Activated CD4-positive, alpha-beta T cell treated with anti-CD3 and anti-CD28 coated beads, Interleukin-2, amount 50 U/mL, for 1 hour (primary cell): ENCODE results near the gene TMEM39B.
A peak's percentile ranks its signal among the peaks of the same experiment; 100 is the strongest.
"Not testable (repeated sequence)": the region's sequence is repeated elsewhere in the genome, so short reads cannot be mapped to it uniquely, and the experiment has no call there.

Experiments used
- DNase-seq: peaks from one replicate; pipeline ENCODE4 v3.0.0-alpha.2; 2020

TMEM39B gene

GRCh38 chr1:32071758-32072621 lies 749 bp upstream of the TMEM39B start:
- no peak for DNase-seq

DNA sequence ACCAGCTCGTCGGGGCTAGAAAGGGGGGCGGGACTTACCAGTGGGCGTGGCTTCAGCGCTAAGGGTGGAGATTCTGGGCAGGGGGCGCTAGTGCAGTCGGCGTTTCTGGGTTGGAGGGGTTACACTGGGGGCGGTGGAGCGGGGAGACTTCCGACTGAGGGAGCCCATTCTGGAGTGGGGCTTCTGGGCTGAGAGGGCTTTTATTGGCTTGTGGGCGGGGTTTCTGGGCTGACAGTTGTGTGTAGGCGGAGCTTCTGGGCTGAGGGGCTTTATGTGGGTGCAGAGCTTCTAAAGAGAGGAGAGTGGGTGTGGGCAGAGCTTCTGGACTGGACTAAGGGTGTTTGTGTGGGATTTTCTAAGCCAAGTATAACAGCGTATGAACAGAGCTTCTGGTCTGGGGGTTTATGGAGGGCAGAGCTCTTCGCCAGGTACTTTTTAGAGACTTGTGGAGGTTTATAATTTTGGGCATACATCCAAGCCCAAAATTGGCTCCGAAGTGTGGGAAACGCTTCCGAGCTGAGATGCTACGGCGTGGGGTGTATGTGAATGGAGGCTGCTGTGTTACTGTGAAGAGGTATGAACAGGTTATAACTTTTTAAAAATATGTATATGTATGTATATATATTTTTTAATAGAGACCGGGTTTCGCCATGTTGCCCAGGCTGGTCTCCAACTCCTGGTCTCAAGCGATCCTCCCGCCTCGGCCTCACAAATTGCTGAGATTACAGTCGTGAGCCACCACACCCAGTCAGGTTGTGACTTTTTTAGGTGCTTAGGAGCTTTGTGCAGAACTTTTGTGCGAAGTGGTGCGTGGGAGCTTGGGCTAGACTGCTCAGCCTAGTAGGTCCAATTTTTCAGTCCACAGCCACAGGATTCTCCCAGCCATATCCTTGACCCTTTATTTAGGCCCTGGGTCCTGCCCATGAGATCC lies 825 bp downstream of the TMEM39B start:
- no peak for DNase-seq

GRCh38 chr1:32074841-32075240 lies 2.1 kb downstream of the TMEM39B start:
- DNase-seq: no peak

GRCh38 chr1:32077451-32077850 lies 4.7 kb downstream of the TMEM39B start:
- no peak for DNase-seq

- no peak for DNase-seq
Measured at GRCh38 chr1:32082022-32082421, 9.3 kb downstream of the TMEM39B start.

GRCh38 chr1:32086381-32086780 lies 13.6 kb downstream of the TMEM39B start:
- DNase-seq: not testable (repeated sequence)

- DNase-seq: no peak
Measured at GRCh38 chr1:32091176-32091575, 18.4 kb downstream of the TMEM39B start.

DNA sequence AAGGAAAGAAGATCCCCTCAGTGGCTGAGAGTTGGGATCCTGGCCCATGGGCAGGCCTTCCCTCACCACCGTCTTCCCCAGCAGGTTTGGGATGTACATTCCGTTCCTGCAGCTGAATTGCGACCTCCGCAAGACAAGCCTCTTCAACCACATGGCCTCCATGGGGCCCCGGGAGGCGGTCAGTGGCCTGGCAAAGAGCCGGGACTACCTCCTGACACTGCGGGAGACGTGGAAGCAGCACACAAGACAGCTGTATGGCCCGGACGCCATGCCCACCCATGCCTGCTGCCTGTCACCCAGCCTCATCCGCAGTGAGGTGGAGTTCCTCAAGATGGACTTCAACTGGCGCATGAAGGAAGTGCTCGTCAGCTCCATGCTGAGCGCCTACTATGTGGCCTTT lies 18.9 kb downstream of the TMEM39B start:
- DNase-seq: no peak

DNA sequence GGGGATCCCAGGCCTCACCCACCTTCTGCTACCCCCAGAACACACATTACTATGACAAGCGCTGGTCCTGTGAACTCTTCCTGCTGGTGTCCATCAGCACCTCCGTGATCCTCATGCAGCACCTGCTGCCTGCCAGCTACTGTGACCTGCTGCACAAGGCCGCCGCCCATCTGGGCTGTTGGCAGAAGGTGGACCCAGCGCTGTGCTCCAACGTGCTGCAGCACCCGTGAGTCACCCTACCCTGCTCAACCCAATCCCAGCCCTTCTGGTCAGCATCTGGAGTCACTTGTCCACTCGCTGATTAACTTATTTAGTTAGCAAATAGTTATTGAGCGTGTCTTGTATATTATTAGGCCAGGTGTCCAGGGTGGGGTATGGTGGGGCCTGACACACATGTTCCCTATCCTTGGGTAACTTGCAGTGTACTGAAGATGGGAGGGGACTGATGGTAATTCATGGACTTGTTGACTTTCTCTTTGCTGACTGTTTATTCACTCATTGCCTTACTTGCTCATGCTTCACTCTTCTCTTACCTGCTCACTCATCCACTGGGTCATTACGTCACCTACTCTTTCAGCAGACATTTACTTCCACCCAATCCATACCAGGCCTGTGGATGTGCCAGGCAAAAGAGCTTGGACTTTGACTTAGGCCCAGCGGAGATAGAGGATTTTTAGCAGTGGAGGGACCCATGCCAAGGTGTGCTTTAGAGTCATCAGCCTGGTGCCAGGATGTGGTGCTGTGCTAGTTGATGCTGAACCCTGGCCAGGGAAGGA lies 22.2 kb downstream of the TMEM39B start:
- no peak for DNase-seq

- DNase-seq: no peak
Measured at GRCh38 chr1:32099426-32099825, 26.7 kb downstream of the TMEM39B start.

DNA sequence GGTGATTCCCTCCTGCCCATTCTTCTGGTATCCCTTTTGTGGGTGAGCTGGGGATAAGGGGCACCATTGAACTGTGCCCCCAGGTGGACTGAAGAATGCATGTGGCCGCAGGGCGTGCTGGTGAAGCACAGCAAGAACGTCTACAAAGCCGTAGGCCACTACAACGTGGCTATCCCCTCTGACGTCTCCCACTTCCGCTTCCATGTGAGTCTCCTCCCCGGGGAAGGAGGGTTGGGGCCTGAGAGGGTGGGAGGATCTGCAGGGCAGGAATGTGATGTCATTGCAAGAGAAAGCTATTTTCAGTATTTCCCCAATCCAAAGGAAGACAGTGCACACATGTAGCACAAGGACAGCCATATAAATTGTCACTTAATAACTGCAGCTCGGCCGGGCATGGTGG lies 27.6 kb downstream of the TMEM39B start:
- DNase-seq: no peak

GRCh38 chr1:32100807-32101708 lies 28.3 kb downstream of the TMEM39B start:
- no peak for DNase-seq

GRCh38 chr1:32104127-32104526 lies 31.4 kb downstream of the TMEM39B start:
- DNase-seq: no peak

DNA sequence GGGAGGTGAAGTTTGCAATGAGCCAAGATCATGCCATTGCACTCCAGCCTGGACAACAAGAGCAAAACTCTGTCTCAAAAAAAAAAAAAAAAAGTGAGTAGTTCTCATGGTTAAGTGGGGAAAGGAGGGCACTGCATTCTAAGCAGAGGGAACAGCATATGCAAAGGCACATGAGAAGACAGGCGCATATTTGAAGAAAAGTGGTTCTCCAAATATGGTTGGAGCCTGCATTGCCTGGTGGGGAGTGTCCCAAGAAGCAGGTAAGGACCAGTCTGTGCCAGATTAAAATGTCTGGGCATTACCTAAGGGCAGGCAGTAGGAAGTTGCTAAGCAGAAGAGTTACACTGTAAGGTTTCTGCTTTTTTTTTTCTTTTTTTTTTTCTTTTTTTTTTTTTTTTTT lies 32.6 kb downstream of the TMEM39B start:
- DNase-seq: no peak

DNA sequence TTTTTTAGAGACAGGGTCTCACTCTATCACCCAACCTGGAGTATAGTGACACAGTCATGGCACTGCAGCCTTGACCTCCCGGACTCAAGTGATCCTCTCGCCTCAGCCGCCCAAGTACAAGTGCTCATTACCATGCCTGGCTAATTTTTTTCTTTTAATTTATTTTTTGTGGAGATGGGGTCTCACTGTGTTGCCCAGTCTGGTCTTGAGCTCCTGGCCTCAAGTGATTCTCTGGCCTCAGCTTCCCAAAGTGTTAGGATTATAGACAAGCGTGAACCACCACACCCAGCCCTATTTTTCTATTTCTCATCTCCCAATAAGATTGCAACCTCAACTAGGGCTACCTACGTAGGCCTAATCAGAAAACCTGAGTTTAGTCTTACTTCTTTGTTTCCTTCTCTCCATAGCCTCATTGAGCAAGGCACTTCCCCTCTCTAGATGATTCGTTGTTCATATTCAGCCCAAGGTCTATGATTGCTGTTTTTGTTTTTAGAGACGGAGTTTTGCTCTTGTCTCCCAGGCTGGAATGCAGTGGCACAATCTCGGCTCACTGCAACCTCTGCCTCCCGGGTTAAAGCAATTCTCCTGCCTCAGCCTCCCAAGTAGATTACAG lies 34.0 kb downstream of the TMEM39B start:
- no peak for DNase-seq

DNA sequence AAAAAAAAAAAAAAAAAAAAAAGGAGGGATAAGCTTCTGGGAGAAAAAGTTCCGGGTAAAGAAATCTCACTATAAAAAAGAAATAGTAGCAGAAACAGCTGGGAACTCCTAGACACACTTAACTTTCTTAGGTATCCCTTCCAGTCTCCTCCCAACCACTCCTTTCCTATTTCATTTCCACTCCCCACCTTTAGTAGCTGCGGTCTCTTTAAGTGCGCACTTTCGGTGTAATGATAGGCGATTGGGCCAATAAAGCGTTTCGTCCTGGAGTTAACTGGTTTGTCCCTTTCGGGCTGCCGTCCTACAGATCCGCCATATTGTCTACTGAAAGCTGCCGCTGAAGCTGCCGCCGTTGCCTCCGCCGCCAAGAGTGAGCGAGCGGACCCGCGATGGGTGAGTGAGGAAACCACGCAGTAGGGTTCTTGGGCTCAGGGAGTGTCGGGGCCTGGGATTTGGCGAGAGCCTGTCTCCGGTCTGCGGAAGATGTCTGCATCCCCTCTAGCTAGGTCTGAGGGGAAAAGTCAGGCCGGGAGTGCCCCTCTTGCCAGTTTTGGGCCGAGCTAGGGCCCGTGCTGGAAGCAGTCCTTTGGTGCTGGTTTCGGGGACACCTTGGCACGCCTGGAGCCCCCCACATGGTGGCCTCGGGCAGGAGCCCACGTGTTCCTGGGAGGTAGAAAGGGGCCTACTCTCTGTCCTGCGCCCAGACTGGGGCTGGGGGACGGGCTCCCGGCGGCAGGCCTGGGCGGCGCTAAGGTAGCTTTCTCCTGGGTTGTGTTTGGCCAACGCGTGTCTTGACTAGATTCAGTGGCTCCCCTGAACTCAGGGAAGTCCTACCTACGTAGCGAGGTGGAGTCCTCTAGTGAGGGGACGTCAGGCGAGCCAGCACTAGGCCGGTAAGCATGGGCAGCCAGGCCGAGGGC lies 35.3 kb downstream of the TMEM39B start, which contains the start of gene KPNA6:
KPNA6 (plus strand) TSS at position 315 of the 920 bp plus-strand sequence; CDS start at position 390, 75 bp downstream.
- peak; percentile 87 for DNase-seq

DNA sequence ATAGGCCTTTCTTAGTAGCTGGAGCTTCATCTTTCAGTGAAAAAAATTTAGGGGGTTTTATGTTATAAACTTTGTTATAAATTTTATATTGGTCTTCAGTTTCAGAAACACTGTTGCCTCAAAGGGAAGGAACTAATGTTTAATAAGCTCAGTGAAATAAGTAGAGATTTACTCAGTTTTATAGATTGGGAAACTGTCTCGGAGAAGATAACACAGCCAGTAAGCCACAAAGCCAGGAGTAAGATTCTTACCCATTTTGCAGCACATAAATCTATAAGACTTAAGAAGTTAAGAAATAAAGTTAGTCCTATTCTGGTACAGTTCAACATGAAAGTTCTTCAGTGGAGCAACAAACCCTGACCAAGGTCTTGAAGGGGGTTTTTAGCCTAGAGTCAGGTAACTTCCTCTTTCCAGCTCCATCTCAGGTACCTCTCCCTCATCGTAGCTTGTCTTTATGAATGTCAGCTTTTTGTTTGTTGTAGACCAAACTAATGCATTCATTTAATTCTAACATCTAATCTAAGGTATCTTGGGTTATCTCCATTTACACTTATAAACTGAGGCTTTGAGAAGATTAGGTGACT lies 38.4 kb downstream of the TMEM39B start:
- DNase-seq: no peak

- DNase-seq: no peak
Measured at GRCh38 chr1:32111789-32112188, 39.0 kb downstream of the TMEM39B start.

GRCh38 chr1:32112806-32113375 lies 40.2 kb downstream of the TMEM39B start:
- DNase-seq: no peak
